ENCODE measurements around the gene CD99L2. TPM values are rescaled to one million over a fixed set of nuclear protein-coding genes. Genes with fewer than 3 reads are reported as not detected.

Gene CD99L2
- total RNA-seq, 5 donors from 2014 or later (not counting 1 experiment from before 2014, with no cell fraction given): 11.1 to 20.0 (median 18.3) TPM

- Mint-ChIP-seq H3K27ac (no peak overlapping the region), H3K27me3 (peaks cover 4 to 6% of the 10 kb centered on the region in 2 donors), H3K4me1 (peaks cover 0 to 1% (median 0%) of the 10 kb centered on the region in 3 donors), H3K9me3 (no peaks in the 10 kb centered on the region), H3K36me3 (no peaks in the 10 kb centered on the region), H3K4me3 (no peak overlapping the region)
- DNase-seq (no peak), ATAC-seq (replicated peaks in 1 of 4) (no peak)
- 60% methylated on average over 2 of the region's 9 CpGs for WGBS (ENCODE audit: insufficient coverage)
- H3K27ac ChIP-seq (ENCODE audit: low read length): no peak overlapping the region
- no peaks in the 10 kb centered on the region for H3K9me3 ChIP-seq
- POLR2A ChIA-PET: no interaction called here
- H3K36me3 ChIP-seq (ENCODE audit: control insufficient read depth in 2 of 2, extremely low read depth in 1 of 2, insufficient read depth in 1 of 2, low read length in 1 of 2): no peaks in the 10 kb centered on the region
- H3K27me3 ChIP-seq (replicated peaks in 1 of 2; ENCODE audit: control insufficient read depth in 2 of 2, extremely low read depth in 1 of 2, insufficient read depth in 2 of 2, low read length in 1 of 2): no peaks in the 10 kb centered on the region
- H3K4me1 ChIP-seq (ENCODE audit: control insufficient read depth in 1 of 2, extremely low read depth in 1 of 2, insufficient read depth in 2 of 2, low read length in 2 of 2): no peaks in the 10 kb centered on the region
- CTCF ChIA-PET: no interaction called here
- no peak overlapping the region for H3K4me3 ChIP-seq (ENCODE audit: control insufficient read depth in 1 of 2, extremely low read depth in 1 of 2, low read length in 1 of 2)
Observed at GRCh38 chrX:150913511-150913910, 15.0 kb upstream of the CD99L2 start.

DNA sequence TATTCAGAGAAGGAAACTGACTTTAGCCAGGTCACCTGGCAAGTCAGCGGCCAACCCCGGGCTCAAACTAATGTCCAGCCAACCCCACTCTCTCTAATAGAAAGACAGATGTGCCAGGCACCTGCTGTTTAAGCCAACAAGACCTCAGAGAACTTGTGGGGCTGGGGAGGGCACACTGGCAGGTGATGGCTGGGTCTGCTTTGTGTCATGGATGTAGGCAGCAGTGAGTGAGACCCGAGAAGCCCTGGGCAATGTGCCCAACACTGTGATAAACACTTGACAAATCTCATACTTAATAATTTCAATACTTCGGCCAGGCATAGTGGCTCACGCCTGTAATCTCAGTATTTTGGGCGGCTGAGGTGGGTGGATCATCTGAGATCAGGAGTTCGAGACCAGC, 9.0 kb upstream of the CD99L2 start:
- Histone ChIP-seq H3K9me3 (no peaks in the 10 kb centered on the region), H3K27ac (ENCODE audit: low read length) (no peak overlapping the region), H3K36me3 (ENCODE audit: control insufficient read depth in 2 of 2, extremely low read depth in 1 of 2, insufficient read depth in 1 of 2, low read length in 1 of 2) (no peaks in the 10 kb centered on the region), H3K27me3 (replicated peaks in 1 of 2; ENCODE audit: control insufficient read depth in 2 of 2, extremely low read depth in 1 of 2, insufficient read depth in 2 of 2, low read length in 1 of 2) (no peaks in the 10 kb centered on the region), H3K4me1 (ENCODE audit: control insufficient read depth in 1 of 2, extremely low read depth in 1 of 2, insufficient read depth in 2 of 2, low read length in 2 of 2) (no peaks in the 10 kb centered on the region), H3K4me3 (ENCODE audit: control insufficient read depth in 1 of 2, extremely low read depth in 1 of 2, low read length in 1 of 2) (no peak overlapping the region)
- Mint-ChIP-seq H3K9me3 (no peaks in the 10 kb centered on the region), H3K27ac (no peak overlapping the region), H3K4me3 (no peak overlapping the region), H3K36me3 (no peaks in the 10 kb centered on the region), H3K4me1 (peaks cover 0 to 5% (median 0%) of the 10 kb centered on the region in 3 donors), H3K27me3 (peaks cover 8 to 15% of the 10 kb centered on the region in 2 donors)
- no peak for ATAC-seq (replicated peaks in 1 of 4)
- no peak for DNase-seq
- no CpG with 5 or more reads among the region's 7 CpGs for WGBS (ENCODE audit: insufficient coverage)
- POLR2A ChIA-PET: no interaction called here
- CTCF ChIA-PET: no interaction called here

DNA sequence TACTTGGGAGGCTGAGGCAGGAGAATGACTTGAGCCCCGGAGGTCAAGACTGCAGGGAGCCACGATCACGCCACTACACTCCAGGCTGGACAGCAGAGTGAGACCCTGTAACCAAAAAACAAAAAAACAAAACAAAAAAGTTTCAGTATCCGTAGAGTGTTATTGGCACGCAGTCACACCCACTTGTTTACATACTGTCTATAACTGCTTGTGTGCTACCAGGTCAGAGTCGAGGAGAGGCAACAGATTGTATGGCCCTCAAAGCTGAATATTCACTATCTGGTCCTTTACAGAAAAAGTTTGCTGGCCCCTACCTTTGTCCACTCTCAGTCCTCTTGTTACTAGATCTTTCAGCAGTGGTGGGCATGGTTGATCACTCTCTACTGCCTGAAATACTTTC, 8.2 kb upstream of the CD99L2 start:
- Histone ChIP-seq H3K4me1 (ENCODE audit: control insufficient read depth in 1 of 2, extremely low read depth in 1 of 2, insufficient read depth in 2 of 2, low read length in 2 of 2) (no peaks in the 10 kb centered on the region), H3K9me3 (no peaks in the 10 kb centered on the region), H3K36me3 (ENCODE audit: control insufficient read depth in 2 of 2, extremely low read depth in 1 of 2, insufficient read depth in 1 of 2, low read length in 1 of 2) (no peaks in the 10 kb centered on the region), H3K27me3 (replicated peaks in 1 of 2; ENCODE audit: control insufficient read depth in 2 of 2, extremely low read depth in 1 of 2, insufficient read depth in 2 of 2, low read length in 1 of 2) (no peaks in the 10 kb centered on the region), H3K27ac (ENCODE audit: low read length) (no peak overlapping the region), H3K4me3 (ENCODE audit: control insufficient read depth in 1 of 2, extremely low read depth in 1 of 2, low read length in 1 of 2) (no peak overlapping the region)
- Mint-ChIP-seq H3K4me1 (peaks cover 0 to 5% (median 0%) of the 10 kb centered on the region in 3 donors), H3K9me3 (no peaks in the 10 kb centered on the region), H3K36me3 (no peaks in the 10 kb centered on the region), H3K27ac (no peak overlapping the region), H3K27me3 (peaks cover 8 to 15% of the 10 kb centered on the region in 2 donors), H3K4me3 (no peak overlapping the region)
- 76% methylated on average over 3 of the region's 6 CpGs for WGBS (ENCODE audit: insufficient coverage)
- POLR2A ChIA-PET: no interaction called here
- CTCF ChIA-PET: no interaction called here
- DNase-seq (no peak), ATAC-seq (replicated peaks in 1 of 4) (no peak)

- H3K27ac Mint-ChIP-seq: no peak overlapping the region
- peaks cover 5 to 19% of the 10 kb centered on the region in 2 donors for H3K27me3 Mint-ChIP-seq
- H3K4me3 ChIP-seq (ENCODE audit: control insufficient read depth in 1 of 2, extremely low read depth in 1 of 2, low read length in 1 of 2): no peak overlapping the region
- peaks cover 0 to 5% (median 0%) of the 10 kb centered on the region in 3 donors for H3K4me1 Mint-ChIP-seq
- ATAC-seq (replicated peaks in 1 of 4) (no peak), DNase-seq (no peak)
- no peaks in the 10 kb centered on the region for H3K36me3 Mint-ChIP-seq
- H3K9me3 ChIP-seq: no peaks in the 10 kb centered on the region
- H3K4me1 ChIP-seq (ENCODE audit: control insufficient read depth in 1 of 2, extremely low read depth in 1 of 2, insufficient read depth in 2 of 2, low read length in 2 of 2): no peaks in the 10 kb centered on the region
- H3K4me3 Mint-ChIP-seq: no peak overlapping the region
- no peaks in the 10 kb centered on the region for H3K36me3 ChIP-seq (ENCODE audit: control insufficient read depth in 2 of 2, extremely low read depth in 1 of 2, insufficient read depth in 1 of 2, low read length in 1 of 2)
- ChIA-PET POLR2A (no interaction called here), CTCF (interaction anchor here in 1 of 2 donors (0.7 kb wide), 1 partner anchor 929 kb away, joined by 5 read pairs; no protein-coding TSS in a partner anchor)
- H3K27me3 ChIP-seq (replicated peaks in 1 of 2; ENCODE audit: control insufficient read depth in 2 of 2, extremely low read depth in 1 of 2, insufficient read depth in 2 of 2, low read length in 1 of 2): no peaks in the 10 kb centered on the region
- no peak overlapping the region for H3K27ac ChIP-seq (ENCODE audit: low read length)
- H3K9me3 Mint-ChIP-seq: no peaks in the 10 kb centered on the region
- WGBS (ENCODE audit: insufficient coverage): 92% methylated on average over 2 of the region's 3 CpGs
Observed at GRCh38 chrX:150905293-150905692, 6.8 kb upstream of the CD99L2 start.

DNA sequence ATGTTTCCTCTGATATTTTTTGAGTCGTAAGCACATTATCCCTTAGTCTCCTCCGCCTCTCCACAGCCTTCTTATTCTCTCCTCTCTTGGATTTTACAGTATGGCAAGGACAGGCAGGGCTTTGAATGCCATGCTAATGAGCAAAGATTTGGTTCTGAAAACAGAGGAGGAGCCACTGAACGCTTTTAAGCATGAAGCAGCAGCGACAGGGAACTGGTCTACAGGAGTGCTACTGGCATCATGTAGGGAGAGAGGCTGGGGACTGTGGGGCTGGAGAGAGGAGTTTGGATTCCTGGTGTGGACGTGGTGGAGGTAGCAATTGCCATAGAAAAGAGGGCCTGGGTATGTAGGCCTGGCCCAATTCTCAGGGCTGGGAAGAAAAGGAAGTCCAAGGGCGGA, 4.6 kb upstream of the CD99L2 start:
- Mint-ChIP-seq H3K4me1 (peaks cover 0 to 4% (median 2%) of the 10 kb centered on the region in 3 donors), H3K9me3 (no peaks in the 10 kb centered on the region), H3K27ac (no peak overlapping the region), H3K4me3 (no peak overlapping the region), H3K27me3 (peaks cover 5 to 19% of the 10 kb centered on the region in 2 donors), H3K36me3 (no peaks in the 10 kb centered on the region)
- Histone ChIP-seq H3K36me3 (ENCODE audit: control insufficient read depth in 2 of 2, extremely low read depth in 1 of 2, insufficient read depth in 1 of 2, low read length in 1 of 2) (no peaks in the 10 kb centered on the region), H3K4me1 (ENCODE audit: control insufficient read depth in 1 of 2, extremely low read depth in 1 of 2, insufficient read depth in 2 of 2, low read length in 2 of 2) (peaks cover 0 to 4% of the 10 kb centered on the region in 2 experiments), H3K4me3 (ENCODE audit: control insufficient read depth in 1 of 2, extremely low read depth in 1 of 2, low read length in 1 of 2) (no peak overlapping the region), H3K27me3 (replicated peaks in 1 of 2; ENCODE audit: control insufficient read depth in 2 of 2, extremely low read depth in 1 of 2, insufficient read depth in 2 of 2, low read length in 1 of 2) (no peaks in the 10 kb centered on the region), H3K9me3 (no peaks in the 10 kb centered on the region), H3K27ac (ENCODE audit: low read length) (no peak overlapping the region)
- DNase-seq: no peak
- POLR2A ChIA-PET: no interaction called here
- CTCF ChIA-PET: no interaction called here
- WGBS (ENCODE audit: insufficient coverage): 73% methylated on average over 3 of the region's 6 CpGs
- no peak for ATAC-seq (replicated peaks in 1 of 4)

DNA sequence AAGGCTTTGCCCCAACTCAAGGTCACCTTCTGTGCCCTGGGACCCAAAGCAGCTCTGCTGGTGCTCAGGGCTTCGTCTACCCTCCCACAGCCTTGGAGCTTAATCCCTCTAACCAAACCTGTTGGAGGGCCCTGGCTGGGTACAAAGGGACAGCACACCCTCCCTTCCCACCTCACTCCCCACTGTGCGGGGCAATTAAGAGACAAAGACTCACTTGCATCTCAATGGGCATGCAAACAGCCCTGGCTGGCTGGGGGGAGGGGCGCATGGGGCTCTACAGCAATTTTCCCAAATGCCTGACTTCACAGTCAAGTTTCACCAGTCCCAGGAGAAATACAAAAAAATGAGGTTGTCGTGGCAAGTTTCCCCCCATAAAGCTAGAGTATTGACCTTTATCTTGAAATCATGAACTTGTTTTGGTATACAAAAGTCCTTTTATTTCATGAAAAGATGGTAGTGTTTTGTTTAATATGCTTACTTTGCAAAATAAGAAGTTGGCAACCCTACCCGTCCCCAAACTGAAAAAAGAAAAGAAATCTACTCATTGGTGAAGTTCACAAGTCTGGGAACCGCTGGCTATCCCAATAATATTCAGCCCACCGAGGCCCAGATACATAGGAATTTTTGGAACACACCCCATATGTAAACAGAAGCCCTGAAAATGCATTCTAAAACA, 4.1 kb upstream of the CD99L2 start:
- peaks cover 0 to 5% (median 4%) of the 10 kb centered on the region in 3 donors for H3K4me1 Mint-ChIP-seq
- ATAC-seq (replicated peaks in 1 of 4) (no peak), DNase-seq (no peak)
- H3K36me3 ChIP-seq (ENCODE audit: control insufficient read depth in 2 of 2, extremely low read depth in 1 of 2, insufficient read depth in 1 of 2, low read length in 1 of 2): no peaks in the 10 kb centered on the region
- H3K4me1 ChIP-seq (ENCODE audit: control insufficient read depth in 1 of 2, extremely low read depth in 1 of 2, insufficient read depth in 2 of 2, low read length in 2 of 2): peaks cover 0 to 9% of the 10 kb centered on the region in 2 experiments
- no CpG with 5 or more reads among the region's 7 CpGs for WGBS (ENCODE audit: insufficient coverage)
- CTCF ChIA-PET: no interaction called here
- no peak overlapping the region for H3K27ac ChIP-seq (ENCODE audit: low read length)
- no peak overlapping the region for H3K4me3 Mint-ChIP-seq
- POLR2A ChIA-PET: no interaction called here
- H3K36me3 Mint-ChIP-seq: no peaks in the 10 kb centered on the region
- peaks cover 5 to 19% of the 10 kb centered on the region in 2 donors for H3K27me3 Mint-ChIP-seq
- no peak overlapping the region for H3K4me3 ChIP-seq (ENCODE audit: control insufficient read depth in 1 of 2, extremely low read depth in 1 of 2, low read length in 1 of 2)
- no peak overlapping the region for H3K27ac Mint-ChIP-seq
- H3K27me3 ChIP-seq (replicated peaks in 1 of 2; ENCODE audit: control insufficient read depth in 2 of 2, extremely low read depth in 1 of 2, insufficient read depth in 2 of 2, low read length in 1 of 2): no peaks in the 10 kb centered on the region
- no peaks in the 10 kb centered on the region for H3K9me3 Mint-ChIP-seq
- H3K9me3 ChIP-seq: no peaks in the 10 kb centered on the region

Data from T-cell (primary cell).